ENCODE measurements around the gene DLGAP1. TPM values are rescaled to one million over a fixed set of nuclear protein-coding genes. Genes with fewer than 3 reads are reported as not detected.
A peak's percentile ranks its signal among the peaks of the same experiment; 100 is the strongest.

Gene DLGAP1
- total RNA-seq, 1 donor from 2014 or later = 0.05 TPM

DNA sequence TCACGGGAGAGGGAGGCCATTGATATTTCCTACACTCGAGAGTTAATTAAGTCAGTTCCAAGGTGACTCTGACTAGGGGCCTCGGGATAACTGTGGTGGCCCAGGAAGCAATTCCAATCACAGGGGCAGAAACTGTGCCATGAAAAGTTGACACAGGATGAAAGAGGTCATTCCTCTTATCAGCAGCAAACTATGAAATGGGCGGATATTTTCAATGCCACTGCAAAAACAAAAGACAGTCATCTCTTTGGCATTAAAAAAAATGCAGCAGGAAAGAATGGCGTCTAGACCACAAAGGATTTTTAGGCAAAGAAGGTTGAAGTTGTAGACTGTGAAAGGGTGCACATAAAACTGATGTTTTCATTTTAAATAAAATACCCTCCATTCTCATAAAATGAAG, 955.1 kb downstream of the DLGAP1 start:
- H3K4me3 ChIP-seq = no peak overlapping the region
- DNase-seq = no peak
- H3K36me3 ChIP-seq = no peaks in the 10 kb centered on the region
- peaks cover 11% of the 10 kb centered on the region for H3K4me1 ChIP-seq
- no peak overlapping the region for H3K27ac ChIP-seq (replicated peaks)
- no peaks in the 10 kb centered on the region for H3K9me3 ChIP-seq (replicated peaks)
- TF ChIP-seq, protein P1, sequence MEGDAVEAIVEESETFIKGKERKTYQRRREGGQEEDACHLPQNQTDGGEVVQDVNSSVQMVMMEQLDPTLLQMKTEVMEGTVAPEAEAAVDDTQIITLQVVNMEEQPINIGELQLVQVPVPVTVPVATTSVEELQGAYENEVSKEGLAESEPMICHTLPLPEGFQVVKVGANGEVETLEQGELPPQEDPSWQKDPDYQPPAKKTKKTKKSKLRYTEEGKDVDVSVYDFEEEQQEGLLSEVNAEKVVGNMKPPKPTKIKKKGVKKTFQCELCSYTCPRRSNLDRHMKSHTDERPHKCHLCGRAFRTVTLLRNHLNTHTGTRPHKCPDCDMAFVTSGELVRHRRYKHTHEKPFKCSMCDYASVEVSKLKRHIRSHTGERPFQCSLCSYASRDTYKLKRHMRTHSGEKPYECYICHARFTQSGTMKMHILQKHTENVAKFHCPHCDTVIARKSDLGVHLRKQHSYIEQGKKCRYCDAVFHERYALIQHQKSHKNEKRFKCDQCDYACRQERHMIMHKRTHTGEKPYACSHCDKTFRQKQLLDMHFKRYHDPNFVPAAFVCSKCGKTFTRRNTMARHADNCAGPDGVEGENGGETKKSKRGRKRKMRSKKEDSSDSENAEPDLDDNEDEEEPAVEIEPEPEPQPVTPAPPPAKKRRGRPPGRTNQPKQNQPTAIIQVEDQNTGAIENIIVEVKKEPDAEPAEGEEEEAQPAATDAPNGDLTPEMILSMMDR (IDR thresholded peaks at IDR 0.05; ENCODE audit: borderline replicate concordance) = no peak
- peaks cover 43% of the 10 kb centered on the region for H3K27me3 ChIP-seq (ENCODE audit: low read depth)
- intact Hi-C loops (cut with micrococcal nuclease) = no loop called here

DNA sequence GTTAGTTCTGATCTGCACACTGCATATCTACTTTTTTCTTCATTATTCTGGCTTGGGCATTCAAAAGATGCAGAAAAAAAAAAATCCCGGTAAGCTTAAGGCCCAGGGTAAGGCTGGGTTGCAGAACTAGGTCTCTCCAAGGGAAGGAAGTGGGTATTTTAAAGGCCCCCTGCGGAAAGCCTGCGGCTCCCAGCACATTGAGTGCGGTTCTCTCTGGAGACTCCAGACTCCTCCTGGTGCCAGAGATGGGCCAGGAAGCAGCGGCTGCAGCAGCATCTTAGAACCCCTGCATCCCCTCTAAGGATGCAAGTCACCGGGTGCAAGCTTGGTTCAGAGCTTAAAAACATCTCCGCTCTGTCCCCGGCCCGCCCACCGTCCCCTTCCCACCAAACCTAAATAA, 955.6 kb downstream of the DLGAP1 start:
- H3K9me3 ChIP-seq (replicated peaks) = no peaks in the 10 kb centered on the region
- H3K4me3 ChIP-seq = peak overlapping the region; percentile 65
- H3K27ac ChIP-seq (replicated peaks) = no peak overlapping the region
- DNase-seq = no peak
- no peaks in the 10 kb centered on the region for H3K36me3 ChIP-seq
- peaks cover 43% of the 10 kb centered on the region for H3K27me3 ChIP-seq (ENCODE audit: low read depth)
- intact Hi-C loops (cut with micrococcal nuclease) = no loop called here
- TF ChIP-seq, protein P1 (IDR thresholded peaks at IDR 0.05; ENCODE audit: borderline replicate concordance) = no peak
- H3K4me1 ChIP-seq = peaks cover 11% of the 10 kb centered on the region

DNA sequence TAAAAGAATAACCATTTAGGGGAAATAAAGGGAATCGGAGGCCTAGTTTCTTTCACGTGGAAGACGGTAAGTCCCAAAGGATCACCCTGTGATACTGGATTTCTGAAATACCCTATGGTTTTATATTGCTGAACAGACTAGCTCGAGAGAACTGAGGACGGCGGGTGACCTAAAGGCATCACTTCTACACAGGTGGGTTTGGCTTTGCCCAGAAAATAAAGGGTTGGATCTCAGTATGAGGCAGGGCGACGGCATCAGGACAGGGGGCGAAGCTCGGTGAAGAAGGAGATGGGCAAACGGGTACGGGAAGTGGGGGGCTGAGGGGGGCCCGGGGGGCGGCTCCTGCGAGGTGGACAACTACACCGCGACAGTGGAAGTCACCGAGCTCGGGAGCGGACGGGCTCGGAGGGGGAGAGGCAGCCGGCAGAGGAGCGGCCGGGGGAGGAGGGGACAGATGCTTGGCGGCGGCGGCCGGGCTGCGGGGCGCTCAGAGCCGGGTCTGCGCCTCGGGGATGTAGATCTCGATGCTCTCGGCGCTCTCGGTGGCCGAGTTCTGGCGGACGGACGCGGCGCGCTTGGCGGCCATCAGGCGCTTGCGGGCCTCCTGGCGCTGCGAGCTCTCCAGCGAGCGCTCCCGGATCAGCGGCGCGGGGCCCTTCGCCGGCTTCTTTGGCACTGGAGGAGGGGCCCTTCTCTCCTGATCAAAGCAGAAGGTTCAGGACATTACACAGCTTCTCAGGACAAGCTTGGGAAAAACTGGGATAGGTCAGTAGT, 956.2 kb downstream of the DLGAP1 start:
- intact Hi-C loops (cut with micrococcal nuclease) = no loop called here
- H3K27me3 ChIP-seq (ENCODE audit: low read depth) = peaks cover 43% of the 10 kb centered on the region
- no peak overlapping the region for H3K27ac ChIP-seq (replicated peaks)
- H3K36me3 ChIP-seq = no peaks in the 10 kb centered on the region
- no peaks in the 10 kb centered on the region for H3K9me3 ChIP-seq (replicated peaks)
- DNase-seq = peak; percentile 22
- peaks cover 11% of the 10 kb centered on the region for H3K4me1 ChIP-seq
- TF ChIP-seq, protein P1 (IDR thresholded peaks at IDR 0.05; ENCODE audit: borderline replicate concordance) = no peak
- H3K4me3 ChIP-seq = peak overlapping the region; percentile 65

DNA sequence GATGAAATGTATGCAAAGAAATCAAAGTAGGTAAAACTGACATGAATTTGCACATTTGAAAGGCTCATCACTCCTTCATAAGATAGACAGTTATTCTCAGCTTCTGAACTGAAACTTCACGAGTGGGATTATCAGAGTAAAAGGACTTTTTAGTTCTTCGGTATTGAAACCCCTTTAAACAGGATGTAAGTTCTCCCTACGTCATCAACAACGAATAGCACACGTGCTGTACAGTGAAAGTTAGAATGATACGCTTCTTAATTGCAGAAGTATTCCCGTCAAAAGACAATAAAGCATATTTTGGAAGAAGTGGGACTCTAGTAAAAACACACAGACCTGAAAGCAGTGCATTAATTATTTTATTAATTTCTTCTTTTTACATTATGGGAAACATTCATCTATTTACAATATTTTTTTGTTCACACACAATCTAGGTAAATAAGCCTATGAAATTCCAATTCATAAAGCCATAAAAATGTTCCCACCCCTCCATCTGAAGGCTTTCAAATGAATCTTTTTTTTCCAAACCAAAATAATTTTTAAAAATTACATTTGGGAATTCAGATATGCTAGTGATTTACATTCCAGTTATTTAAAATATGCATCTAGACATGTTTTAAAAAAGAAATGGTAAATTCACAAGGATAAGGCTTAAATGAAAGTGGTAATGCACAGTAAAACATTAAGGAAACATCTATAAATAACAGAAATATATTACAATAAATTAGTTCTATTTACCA, 959.2 kb downstream of the DLGAP1 start:
- intact Hi-C loops (cut with micrococcal nuclease) = no loop called here
- Histone ChIP-seq H3K4me3 (no peak overlapping the region), H3K27me3 (ENCODE audit: low read depth) (peaks cover 28% of the 10 kb centered on the region), H3K36me3 (no peaks in the 10 kb centered on the region), H3K4me1 (peaks cover 11% of the 10 kb centered on the region), H3K27ac (replicated peaks) (no peak overlapping the region), H3K9me3 (replicated peaks) (no peaks in the 10 kb centered on the region)
- no peak for DNase-seq
- TF ChIP-seq, protein P1 (IDR thresholded peaks at IDR 0.05; ENCODE audit: borderline replicate concordance) = no peak

DNA sequence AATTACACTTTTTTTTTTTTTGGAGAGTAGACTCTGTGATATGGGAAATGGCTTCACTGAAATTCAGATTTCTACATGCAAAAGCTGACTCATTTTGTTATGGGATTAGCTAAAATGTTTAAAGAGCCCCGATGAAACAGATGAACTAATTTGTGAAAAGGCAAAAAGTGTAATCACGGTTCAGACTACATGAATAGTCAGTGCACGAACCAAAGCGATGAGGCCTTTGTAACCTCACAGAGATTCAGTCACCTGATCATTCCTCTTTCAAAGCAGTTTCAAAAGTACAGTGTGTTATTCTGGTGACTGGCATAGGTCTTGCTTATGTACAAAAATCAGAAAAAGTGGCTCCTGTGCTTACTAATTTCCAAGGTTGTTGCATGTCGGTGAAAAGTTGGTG, 960.5 kb downstream of the DLGAP1 start:
- Histone ChIP-seq H3K27me3 (ENCODE audit: low read depth) (peaks cover 15% of the 10 kb centered on the region), H3K9me3 (replicated peaks) (no peaks in the 10 kb centered on the region), H3K4me1 (peaks cover 9% of the 10 kb centered on the region), H3K36me3 (no peaks in the 10 kb centered on the region), H3K27ac (replicated peaks) (no peak overlapping the region), H3K4me3 (no peak overlapping the region)
- no peak for DNase-seq
- TF ChIP-seq, protein P1 (IDR thresholded peaks at IDR 0.05; ENCODE audit: borderline replicate concordance) = no peak
- intact Hi-C loops (cut with micrococcal nuclease) = no loop called here
